ENCODE data around the gene SLC4A1.

DNA sequence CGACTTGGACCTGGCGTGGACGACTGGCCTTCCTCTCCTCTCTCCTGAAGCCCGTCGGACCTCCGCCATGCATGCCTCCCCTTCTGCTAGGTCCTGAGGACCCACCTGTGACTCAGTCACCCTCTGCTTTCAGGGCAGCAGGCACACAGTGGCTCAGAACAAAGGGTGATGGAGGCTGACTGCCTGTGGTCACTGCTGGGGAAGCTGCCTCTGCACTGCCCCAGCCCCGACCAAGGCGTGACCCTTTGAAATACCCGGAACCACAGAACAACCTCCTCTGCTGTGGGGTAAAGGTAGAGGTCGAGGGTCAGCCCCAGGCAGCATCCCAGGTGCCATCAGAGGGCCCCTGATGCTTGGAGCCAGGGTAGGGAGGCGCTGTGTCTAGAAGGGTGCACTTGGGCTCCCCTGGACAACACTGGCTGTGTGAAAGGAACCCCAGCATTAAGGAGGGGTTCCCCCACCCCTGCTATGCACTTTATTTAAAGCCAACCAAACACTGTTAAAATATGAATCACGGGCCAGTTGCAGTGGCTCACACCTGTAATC lies 12.5 kb upstream of the SLC4A1 start:
- TF ChIP-seq, protein P1, sequence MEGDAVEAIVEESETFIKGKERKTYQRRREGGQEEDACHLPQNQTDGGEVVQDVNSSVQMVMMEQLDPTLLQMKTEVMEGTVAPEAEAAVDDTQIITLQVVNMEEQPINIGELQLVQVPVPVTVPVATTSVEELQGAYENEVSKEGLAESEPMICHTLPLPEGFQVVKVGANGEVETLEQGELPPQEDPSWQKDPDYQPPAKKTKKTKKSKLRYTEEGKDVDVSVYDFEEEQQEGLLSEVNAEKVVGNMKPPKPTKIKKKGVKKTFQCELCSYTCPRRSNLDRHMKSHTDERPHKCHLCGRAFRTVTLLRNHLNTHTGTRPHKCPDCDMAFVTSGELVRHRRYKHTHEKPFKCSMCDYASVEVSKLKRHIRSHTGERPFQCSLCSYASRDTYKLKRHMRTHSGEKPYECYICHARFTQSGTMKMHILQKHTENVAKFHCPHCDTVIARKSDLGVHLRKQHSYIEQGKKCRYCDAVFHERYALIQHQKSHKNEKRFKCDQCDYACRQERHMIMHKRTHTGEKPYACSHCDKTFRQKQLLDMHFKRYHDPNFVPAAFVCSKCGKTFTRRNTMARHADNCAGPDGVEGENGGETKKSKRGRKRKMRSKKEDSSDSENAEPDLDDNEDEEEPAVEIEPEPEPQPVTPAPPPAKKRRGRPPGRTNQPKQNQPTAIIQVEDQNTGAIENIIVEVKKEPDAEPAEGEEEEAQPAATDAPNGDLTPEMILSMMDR (IDR thresholded peaks at IDR 0.05): no peak
- TF ChIP-seq POLR2A (IDR thresholded peaks at IDR 0.05): no peak

Measured in thyroid gland (tissue), 4 donors.